NCI-H146 treated with DMSO at 0.1 percent for 48 hours (cell line): ENCODE measurements around the gene LY6G6C.
A peak's percentile ranks its signal among the peaks of the same experiment; 100 is the strongest.

Experiments
- DNase-seq: peaks from one replicate; lab custom pipeline; 2025; ENCODE audit not compliant: unreplicated experiment; lab: John Stamatoyannopoulos, UW

LY6G6C gene

DNA sequence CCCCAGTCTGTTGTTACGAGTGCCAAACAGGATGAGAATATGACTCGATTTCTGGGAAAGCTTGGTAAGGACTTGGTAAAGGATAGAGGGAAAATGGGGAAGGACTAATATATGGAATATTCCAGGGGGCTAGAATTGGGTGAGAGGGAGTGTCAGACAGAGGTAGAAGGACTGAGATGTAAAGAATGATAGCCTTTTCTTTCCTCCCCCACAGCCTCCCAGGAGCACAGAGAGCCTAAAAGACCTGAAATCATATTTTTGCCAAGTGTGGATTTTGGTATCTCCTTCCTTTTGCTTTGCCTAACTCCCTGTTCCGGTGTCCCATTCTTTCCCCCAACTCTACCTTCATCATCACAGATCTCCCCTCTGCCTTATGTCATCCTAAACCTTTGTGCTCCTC lies 21.3 kb upstream of the LY6G6C start:
- no peak for DNase-seq

DNA sequence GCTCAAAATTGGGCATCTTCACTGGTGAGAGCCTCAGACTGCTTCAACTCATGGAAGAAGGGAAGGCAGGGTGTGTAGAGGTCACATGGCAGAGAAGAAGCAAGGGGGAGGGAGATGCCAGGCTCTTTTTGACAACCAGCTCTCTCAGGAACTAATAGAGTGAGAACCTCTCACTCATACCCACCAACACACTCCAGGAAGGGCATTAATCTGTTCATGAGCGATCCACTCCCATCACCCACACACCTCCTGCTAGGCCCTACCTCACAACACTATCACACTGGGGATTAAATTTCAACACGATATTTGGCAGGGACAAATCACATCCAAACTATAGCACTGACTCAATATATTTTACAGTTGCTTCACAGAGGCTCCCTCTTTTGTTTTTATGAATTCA lies 20.3 kb upstream of the LY6G6C start:
- DNase-seq: no peak

DNA sequence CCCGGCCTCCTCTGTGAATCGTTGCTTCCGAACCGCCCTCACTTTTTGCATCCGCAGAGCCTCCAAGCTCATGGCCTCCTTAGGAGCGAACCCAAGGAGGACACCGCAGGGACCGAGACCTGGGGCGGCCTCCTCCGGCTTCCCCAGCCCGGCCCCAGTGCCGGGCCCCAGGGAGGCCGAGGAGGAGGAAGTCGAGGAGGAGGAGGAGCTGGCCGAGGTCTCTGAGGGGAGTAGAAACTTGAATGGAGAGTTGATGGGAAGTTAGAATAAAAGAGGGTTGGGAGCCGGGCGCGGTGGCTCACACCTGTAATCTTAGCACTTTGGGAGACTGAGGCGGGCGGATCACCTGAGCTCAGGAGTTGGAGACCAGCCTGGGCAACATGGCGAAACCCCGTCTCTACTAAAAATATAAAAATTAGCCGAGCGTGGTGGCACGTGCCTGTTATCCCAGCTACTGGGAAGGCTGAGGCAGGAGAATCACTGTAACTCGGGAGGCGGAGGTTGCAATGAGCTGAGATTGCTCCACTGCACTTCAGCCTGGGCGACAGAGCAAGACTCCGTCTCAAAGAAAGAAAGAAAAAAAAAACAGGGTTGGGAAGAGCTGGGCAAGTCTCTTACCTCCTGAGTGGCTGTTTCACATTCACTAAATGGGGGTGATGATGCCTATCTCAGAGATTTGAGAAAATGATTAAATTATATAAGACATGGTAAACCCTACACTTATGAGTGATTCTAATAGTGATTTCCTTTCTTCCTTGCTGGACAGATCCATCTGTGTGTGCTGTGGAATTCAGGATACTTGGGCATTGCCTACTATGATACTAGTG lies 19.1 kb upstream of the LY6G6C start:
- DNase-seq: no peak

DNA sequence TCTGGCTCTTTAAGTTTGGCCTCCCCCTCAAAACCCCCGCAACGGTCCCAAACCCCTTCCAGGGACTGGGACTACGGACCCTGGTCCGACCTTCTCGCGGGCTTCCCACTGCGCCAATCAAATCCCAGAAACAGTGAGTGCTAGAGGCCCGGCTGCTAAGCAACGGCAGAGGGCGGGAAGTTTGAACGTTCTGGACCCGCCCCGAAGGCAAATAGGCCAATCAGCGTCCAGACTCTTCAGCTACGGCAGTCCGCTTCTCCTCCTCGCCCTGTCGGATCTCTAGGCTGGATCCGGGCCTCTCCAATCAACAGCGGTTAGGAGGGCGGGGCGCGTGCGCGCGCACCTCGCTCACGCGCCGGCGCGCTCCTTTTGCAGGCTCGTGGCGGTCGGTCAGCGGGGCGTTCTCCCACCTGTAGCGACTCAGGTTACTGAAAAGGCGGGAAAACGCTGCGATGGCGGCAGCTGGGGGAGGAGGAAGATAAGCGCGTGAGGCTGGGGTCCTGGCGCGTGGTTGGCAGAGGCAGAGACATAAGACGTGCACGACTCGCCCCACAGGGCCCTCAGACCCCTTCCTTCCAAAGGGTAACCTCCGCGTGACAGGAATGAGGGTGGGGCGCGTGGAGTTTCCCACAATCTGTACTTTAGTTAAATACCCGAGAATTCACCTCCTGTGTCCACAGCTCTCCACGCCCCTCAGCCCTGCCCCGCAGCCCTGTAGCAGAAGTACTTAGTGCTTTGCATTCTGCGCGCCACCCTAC lies 18.3 kb upstream of the LY6G6C start, which contains the start of gene MSH5:
TSS of gene MSH5 (plus strand) at position 367 of the 758 bp plus-strand sequence. CDS start 462 bp downstream, outside the sequence.
- peak; percentile 97 for DNase-seq

DNA sequence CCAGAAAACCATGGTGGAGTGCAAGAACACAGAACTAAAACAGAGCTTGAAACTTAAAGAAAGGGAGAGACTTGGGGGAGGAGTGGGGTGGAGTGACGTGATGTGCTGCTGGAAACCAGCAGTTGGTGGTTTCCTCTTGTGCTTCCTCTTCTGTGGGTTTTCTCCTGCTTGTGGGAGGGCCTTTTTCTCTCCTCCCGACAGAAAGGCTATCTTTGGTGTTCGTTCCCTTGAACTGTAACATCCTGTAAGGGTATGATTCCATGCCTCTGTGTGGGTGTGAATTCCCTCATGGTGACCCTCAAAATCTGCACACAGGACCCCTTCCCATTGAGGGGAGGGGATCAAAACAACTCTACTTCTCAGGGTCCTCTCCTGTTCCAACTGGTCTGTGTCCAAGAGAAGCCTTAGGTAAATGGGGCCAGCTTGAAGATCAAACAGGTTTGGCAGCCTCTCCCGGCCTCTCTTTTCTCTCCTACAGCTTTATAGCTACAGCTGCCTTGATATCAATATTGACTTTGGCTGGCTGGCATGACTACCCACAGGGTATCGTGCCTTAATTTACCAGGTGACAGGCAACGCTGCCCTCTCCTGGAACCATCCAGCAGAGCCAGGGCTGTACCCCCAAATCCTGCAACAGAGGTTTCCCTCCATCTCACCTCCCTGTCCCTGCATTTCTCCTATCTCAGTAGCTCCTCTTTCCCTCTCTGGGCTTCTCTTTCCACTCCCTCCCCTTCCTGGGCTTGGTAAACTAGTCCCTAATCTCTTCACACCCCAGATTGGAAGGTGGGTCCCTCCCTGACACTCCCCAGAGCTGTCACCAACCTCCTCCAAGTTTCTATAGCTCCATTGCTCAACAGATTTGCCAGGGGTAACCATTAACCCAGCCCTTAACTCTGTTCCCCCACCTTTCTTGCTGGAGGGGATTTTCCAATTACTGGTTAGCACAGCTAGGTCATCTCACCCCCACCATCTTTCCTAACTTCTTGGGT lies 16.7 kb upstream of the LY6G6C start:
- DNase-seq: peak; percentile 43

DNA sequence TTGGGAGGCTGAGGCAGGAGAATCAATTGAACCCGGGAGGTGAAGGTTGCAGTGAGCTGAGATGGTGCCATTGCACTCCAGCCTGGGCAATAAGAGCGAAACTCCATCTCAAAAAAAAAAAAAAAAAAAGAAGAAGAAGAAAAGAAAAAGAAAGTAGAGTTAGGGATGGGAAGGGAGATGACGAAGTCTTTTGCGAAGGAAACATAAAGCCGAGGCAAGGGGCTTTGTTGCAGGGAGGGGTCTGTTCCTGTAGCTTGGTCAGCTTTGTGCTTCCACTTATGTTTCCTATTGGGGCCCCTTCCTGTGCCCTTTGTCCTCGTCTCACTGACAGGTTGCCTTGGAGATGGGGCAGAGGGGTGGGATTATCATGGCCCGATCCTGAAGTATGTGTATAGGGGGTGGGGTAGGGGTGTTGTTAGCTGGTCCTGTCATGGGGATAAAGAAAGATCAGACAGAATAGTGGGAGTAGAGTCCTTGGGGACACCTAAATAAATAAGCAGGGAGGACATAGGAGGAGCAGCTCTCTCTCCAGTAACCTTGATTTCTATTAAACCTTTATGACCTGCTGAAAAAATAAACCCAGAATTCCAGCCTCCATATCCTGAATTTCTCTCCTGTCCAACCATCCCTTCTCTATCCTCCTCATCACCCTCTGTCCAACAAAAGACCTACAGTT lies 15.9 kb upstream of the LY6G6C start:
- peak; percentile 77 for DNase-seq

DNA sequence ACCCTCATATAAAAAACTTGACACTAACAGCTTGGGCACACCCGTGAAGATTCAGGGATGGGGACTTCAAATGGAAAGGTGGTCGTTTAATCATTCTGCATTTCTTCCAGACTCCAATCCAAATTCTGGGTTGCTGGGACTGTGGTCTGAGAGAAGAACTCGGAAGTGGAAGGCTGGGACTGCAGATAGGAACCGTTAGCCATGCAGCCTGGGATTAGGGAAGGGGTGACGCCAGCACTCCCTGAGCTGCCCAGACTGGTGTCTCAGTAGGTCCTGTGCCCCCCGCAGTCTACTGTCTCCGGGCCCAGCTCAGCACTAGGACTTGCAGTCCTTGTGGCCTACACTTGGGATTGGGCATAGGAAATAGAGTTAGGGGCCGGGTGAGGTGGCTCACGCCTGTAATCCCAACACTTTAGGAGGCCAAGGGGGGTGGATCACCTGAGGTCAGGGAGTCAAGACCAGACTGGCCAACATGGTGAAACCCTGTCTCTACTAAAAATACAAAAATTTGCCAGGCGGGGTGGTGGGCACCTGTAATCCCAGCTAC lies 15.3 kb upstream of the LY6G6C start:
- no peak for DNase-seq

DNA sequence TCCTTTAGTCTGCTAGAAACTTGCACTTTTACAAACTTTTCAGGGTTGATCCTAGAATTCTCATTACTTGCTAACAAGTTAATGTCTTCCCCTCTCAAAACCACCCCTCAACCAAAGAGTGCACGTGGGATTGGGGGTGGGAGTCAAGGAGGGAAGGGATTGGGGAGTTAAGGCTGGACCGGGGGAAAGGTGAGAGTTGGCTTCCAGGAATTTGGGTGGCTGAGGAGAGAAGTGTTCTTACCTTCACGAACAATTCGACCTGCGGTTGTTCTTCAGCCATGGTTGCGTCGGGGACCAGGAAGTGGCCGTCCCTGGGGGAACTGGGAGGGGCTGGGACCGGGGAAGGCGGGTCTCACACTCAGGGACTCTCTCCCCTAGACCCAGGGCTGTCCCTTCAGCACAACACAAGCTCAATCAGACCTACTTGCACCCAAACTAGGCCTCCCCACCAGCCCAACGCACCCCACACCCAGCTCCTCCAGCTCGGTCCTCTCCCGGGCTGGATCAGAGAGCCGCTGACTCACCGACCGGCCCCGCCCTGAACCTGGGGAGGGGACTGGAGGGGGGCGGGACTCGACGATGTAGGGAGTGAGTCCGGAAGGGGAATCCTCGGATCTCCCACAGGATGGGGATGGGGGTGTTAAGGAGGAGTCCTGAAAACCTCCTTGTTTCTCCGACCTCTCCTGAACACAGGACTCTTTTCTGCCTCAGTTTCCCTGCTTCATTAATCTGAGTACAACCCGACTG lies 14.6 kb upstream of the LY6G6C start, which contains the start of gene CLIC1:
TSS of gene CLIC1 (minus strand) at position 510 of the 747 bp plus-strand sequence. CDS start at position 280, 230 bp downstream.
- peak; percentile 57 for DNase-seq

DNA sequence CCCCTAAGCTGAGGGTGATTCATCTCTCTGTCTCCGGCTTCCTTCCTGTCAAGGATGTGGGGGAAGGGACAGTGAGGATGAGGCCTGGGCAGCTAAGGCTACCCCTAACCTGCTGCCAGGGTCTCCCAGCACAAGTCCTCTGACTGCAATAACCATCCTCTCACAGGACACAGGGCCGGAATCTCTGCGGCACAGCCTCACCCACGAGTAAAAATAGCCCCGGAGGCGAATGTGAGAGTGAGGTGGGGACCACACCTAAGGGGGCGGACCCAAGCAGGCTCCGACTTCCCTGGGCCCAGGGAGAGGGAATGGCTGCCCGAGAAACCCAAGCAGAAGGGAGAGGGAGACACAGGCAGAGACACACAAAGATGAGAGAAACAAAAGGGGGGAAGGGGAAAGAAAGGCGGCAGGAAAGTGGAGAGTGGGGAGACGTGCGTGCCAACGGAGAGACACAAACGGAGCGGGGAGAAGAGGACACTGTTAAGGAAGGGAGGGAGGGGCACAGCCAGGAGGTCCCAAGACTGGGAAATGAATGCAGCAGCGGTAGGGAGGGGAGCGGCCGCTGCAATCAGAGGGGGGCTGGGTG lies 13.4 kb upstream of the LY6G6C start:
- no peak for DNase-seq

DNA sequence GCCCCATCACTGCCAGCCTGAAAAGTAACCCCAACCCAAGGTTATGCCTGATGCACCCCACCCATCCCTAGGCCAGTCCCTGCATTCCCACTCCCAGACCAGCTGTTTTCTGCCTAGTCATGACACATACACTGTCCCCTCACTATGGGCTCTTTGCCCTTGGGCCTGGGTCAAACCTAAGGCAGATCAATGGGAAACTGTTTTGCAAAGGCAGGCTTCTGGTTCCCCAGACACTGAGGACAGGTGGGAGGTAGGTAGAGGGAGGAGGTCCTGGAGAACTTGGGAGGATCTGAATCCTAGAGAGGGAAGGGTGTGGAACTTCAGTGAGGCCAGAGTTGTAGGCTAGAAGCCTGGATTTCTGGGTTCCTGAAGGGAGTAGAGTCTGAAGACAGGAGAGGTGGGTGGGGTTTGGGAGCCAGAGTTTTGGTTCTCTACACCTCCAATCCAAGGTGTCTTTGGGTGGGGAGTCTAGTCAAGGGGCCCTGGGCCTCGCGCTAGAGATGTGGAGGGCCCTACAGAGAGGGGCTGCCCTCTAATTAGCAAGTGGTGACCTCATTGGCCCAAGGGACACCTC lies 12.8 kb upstream of the LY6G6C start:
- DNase-seq: no peak

DNA sequence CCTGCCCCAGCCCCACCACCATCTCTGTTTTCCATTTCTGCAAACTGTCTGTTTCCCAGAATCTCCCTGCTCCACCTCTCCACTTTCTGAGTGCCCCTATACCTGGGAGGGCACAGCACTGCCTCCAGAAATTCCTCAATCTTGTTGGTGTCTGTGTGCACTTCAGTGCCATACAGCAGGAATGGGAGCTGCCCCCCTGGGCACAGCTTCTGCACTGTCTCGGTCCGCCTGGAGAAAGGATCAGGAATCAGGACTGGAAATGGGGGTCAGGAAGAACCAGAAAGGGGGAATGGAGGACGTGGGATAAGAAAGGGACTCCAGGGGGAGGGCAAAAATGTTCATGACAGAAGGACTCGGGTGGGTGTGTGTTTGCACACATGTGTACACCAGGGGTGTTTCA lies 12.2 kb upstream of the LY6G6C start:
- DNase-seq: no peak

DNA sequence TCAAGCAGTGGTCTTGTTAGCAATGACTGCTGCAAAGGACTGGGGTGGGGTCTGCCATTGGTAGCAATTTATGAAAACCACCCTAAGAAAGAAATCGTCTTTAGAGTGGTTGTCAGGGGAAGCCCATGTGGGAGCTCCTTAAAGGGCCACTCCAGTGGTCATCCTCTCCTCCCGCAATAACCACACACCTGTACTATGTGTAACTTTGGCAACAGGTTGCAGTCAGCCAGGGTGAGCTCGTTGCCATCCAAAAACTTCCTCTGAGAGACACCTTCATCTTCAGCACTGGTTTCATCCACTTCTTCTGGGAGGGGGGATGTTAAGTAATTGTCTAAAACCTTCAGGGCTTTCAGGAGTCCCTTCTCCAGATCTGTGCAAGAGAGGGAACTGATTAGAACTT lies 10.5 kb upstream of the LY6G6C start:
- DNase-seq: no peak

DNA sequence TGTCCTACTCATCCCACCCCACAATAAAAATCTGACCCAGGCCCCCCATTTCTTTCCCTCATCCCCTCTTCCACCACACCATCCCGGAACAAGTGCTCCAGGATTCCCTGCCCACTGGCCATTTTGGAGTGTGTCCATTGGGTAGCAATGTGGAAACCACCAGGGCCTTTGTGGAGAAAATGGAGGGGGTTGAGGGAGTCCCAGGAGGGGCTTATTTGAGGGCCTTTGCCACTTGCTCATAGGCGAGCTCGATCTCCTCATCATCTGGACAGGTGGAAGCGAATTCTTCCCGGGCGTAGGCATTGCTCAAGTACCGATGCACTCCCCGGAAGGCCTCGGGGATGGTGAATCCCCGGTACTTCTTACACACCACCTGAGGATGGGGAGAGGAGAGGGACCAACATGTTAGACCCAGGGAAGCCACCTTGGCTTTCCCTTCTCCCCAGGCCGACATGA lies 9.1 kb upstream of the LY6G6C start:
- no peak for DNase-seq

DNA sequence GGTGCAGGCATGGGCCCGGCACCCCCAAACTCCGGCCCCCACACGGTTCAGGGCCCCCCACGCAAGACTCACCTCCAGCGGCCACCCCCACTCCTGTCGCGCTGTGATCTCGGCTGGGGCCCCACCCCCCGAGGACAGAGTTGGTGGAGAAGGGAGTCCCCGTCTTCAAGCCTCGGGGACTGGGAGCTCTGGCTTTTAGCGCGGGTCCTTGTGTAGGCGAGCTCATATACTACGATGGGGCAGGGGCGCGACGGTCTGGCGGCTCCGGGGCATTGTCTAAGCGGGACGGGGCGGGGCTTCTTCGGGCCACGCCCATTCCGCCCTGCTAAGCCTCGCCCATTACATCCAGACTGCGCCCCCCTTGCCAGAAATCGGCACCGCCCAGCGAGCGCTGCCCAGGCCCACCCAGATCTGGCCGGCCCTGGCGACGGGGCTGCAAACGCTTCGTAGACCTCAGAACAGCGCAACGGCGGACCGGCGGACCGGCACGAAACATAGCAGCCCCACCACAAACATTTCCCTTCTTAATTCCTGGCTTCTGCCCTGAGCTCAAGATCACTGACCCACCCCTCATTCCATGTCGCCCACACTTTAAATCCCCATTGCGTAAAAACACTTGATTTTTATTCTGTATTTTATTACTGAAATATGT lies 8.6 kb upstream of the LY6G6C start:
- no peak for DNase-seq

DNA sequence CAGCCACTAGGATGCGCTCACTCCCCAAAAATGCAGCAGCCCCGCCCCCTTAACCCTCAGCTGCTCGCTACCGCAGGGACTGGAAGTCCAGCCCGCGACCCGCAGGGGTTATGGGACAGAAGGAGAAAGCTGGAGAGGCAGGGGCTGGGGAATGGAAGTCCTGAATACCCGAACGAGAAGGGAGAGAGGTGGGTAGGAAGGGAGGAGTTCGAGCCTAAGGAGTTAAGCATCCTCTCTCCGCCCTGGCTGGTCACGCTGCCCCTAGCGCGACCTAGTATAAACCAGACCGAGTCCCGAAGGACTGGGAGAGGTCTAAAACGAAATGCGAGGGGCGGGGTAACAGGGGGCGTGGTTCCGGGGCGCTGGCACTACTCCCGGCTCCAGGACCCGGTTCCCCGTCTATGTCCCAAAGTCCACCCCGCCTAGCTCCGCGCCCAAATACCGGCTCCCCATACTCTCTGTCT lies 8.0 kb upstream of the LY6G6C start:
- no peak for DNase-seq

DNA sequence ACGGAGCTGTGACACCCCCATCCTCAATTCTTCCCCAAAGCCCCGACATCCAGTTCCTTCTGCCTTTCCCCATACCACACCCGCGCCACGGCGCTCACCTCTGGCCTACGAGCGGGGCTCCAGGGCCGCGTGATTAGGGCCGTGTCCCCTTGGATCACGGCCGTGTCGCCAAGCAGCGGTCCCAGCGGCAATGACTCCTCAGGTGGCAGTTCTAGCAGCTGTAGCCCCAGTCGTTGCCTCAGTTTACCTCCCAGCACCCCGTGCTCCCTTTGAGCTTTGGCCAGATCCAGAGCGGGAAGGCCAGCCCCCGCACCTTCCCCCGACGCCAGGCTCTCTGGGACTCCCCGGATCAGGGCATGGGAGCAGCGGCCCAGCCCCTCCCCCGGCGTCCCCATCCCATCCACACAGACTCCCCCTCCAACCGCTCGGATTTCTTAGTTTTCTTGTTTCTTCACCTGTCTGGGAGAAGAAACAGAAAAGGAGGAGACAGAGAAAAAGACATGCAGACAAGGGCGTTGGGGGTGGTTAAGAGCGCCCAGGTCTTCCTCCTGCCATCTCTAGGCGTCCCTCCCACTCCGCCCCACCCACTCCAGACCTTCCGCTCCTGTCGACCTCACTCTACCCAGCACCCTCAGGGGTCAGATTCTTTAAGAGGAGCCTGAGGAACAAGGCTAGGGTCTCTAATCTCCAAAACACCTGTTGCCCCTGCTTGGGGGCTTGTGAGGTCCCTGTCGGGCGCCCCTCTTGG lies 7.4 kb upstream of the LY6G6C start, which contains the start of gene DDAH2:
TSS of gene DDAH2 (minus strand) at position 533 of the 748 bp plus-strand sequence. CDS start at position 395, 138 bp downstream.
- DNase-seq: no peak
